ENCODE results near the gene INSC. TPM values are rescaled to one million over a fixed set of nuclear protein-coding genes. Genes with fewer than 3 reads are reported as not detected.

Gene INSC
- total RNA-seq, 2 experiments from 2014 or later: 0.74 to 1.4 TPM

DNA sequence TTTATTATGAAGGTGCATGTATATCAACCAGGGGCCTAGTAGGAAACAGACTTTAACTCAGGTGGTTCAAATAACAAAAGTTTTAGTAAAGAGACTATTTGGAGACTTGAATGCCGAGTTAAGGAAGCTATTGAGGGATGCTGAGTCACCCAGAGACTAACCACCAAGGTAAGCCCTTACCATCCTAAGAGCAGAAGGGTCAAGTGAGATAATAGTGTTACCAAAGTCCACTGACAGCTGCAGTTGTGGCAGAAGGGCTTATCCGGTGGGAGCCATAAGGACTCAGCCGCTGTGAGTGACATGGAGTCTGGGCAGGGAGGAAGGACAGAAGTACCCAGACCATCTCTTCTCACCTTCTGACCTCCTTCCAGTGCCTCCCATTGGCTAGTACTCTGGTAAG is 134.0 kb downstream of the INSC start:
- intact Hi-C loops (cut with micrococcal nuclease): no loop called here
- Mint-ChIP-seq H3K27me3 (peaks cover 4% of the 10 kb centered on the region), H3K9me3 (no peaks in the 10 kb centered on the region), H3K4me3 (no peak overlapping the region), H3K4me1 (ENCODE audit: low read depth) (no peaks in the 10 kb centered on the region), H3K36me3 (ENCODE audit: low read depth) (no peaks in the 10 kb centered on the region), H3K27ac (no peak overlapping the region)
- no peak for ATAC-seq
- no peak for DNase-seq
- POLR2A ChIA-PET: no interaction called here
- CTCF ChIA-PET: no interaction called here
- TF ChIP-seq, protein P1, sequence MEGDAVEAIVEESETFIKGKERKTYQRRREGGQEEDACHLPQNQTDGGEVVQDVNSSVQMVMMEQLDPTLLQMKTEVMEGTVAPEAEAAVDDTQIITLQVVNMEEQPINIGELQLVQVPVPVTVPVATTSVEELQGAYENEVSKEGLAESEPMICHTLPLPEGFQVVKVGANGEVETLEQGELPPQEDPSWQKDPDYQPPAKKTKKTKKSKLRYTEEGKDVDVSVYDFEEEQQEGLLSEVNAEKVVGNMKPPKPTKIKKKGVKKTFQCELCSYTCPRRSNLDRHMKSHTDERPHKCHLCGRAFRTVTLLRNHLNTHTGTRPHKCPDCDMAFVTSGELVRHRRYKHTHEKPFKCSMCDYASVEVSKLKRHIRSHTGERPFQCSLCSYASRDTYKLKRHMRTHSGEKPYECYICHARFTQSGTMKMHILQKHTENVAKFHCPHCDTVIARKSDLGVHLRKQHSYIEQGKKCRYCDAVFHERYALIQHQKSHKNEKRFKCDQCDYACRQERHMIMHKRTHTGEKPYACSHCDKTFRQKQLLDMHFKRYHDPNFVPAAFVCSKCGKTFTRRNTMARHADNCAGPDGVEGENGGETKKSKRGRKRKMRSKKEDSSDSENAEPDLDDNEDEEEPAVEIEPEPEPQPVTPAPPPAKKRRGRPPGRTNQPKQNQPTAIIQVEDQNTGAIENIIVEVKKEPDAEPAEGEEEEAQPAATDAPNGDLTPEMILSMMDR (IDR thresholded peaks at IDR 0.05): no peak

DNA sequence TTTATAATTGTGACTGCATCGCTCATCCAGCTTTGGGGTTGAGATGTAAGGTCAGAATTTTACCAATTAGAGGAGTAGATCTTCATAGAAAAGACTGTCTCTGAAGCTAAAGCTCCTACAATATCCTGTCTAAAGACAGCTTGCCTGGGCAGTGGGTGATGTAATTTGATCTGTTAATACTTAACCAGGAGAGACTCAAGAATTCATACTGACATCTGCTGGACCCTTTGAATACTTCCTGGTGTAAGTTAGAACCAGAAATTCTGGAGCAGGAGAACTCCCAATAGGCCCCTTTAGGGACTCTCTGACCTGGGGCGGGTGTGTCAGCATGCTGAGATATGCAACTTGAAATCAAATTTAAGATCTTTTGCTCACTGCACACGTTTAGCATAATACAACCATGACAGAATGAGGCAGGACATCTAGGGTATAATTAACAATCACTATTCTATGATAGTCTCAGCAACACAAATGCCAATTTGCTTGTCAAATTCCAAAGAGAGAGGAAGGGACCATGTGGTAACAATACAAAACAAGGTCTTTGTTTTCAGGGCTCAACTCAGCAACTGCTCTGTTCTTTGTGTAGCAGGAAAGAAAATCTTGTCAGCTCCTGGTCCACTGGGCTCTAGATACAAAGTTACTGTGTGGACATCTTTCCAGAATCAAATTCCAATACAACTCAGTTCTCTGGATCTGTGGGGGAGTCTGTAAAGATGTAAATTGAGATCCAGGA is 143.9 kb downstream of the INSC start:
- Mint-ChIP-seq H3K27me3 (peaks cover 10% of the 10 kb centered on the region), H3K9me3 (no peaks in the 10 kb centered on the region), H3K4me1 (ENCODE audit: low read depth) (no peaks in the 10 kb centered on the region), H3K36me3 (ENCODE audit: low read depth) (no peaks in the 10 kb centered on the region), H3K27ac (no peak overlapping the region), H3K4me3 (no peak overlapping the region)
- TF ChIP-seq, protein P1 (IDR thresholded peaks at IDR 0.05): no peak
- ChIA-PET POLR2A (no interaction called here), CTCF (interaction anchor here (0.7 kb wide), 1 partner anchor 56 kb away, joined by 3 read pairs; no protein-coding TSS in a partner anchor)
- intact Hi-C loops (cut with micrococcal nuclease): no loop called here
- ATAC-seq (no peak), DNase-seq (no peak)

GRCh38 chr11:15266999-15267398 is 152.3 kb downstream of the INSC start:
- TF ChIP-seq, protein P1 (IDR thresholded peaks at IDR 0.05): no peak
- peaks cover 12% of the 10 kb centered on the region for H3K9me3 Mint-ChIP-seq
- no peak overlapping the region for H3K27ac Mint-ChIP-seq
- ChIA-PET CTCF (no interaction called here), POLR2A (no interaction called here)
- intact Hi-C loops (cut with micrococcal nuclease): no loop called here
- no peak for ATAC-seq
- no peak overlapping the region for H3K4me3 Mint-ChIP-seq
- no peaks in the 10 kb centered on the region for H3K36me3 Mint-ChIP-seq (ENCODE audit: low read depth)
- no peaks in the 10 kb centered on the region for H3K4me1 Mint-ChIP-seq (ENCODE audit: low read depth)
- DNase-seq: no peak
- H3K27me3 Mint-ChIP-seq: no peaks in the 10 kb centered on the region

DNA sequence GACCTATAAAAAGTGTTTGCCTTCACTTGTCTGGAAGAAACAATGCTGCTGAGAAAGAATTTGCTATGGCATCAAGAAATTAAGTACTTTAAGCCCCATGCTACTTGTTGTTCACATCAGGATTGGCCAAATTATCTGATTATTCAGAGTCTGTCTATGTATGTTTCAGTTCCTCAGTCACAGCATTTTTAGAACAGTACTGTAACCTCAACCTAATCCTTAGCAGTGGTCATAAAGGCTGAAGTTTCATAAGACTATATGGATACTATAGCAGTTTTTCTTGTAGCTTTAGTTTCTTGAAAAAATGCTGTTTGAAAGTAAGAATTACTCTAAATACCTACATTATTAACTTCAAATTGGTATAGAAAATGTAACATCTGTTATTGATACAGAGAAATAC is 153.9 kb downstream of the INSC start:
- CTCF ChIA-PET: no interaction called here
- TF ChIP-seq, protein P1 (IDR thresholded peaks at IDR 0.05): no peak
- Mint-ChIP-seq H3K9me3 (peaks cover 12% of the 10 kb centered on the region), H3K27me3 (peaks cover 3% of the 10 kb centered on the region), H3K4me3 (no peak overlapping the region), H3K27ac (no peak overlapping the region), H3K36me3 (ENCODE audit: low read depth) (no peaks in the 10 kb centered on the region), H3K4me1 (ENCODE audit: low read depth) (no peaks in the 10 kb centered on the region)
- intact Hi-C loops (cut with micrococcal nuclease): no loop called here
- POLR2A ChIA-PET: no interaction called here
- DNase-seq (no peak), ATAC-seq (no peak)

DNA sequence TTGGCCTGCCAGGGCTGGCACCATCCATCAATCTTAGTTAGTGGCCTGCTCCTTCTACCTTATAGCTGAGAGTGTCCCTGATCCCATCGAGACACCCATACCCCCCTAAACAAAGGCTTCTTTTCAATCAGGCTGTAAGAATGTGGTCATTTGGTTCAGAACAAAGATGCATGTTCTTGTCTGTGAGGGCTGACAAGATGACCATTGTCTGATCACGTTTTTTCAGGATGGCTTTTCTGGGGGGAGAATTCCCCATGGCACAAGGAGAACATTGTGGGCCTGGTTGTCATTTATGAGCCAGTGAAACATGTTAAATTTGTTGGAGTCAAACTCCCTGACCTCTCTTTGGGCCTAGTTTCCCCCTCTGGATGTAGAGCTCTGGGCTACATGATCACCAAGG is 160.4 kb downstream of the INSC start:
- ChIA-PET POLR2A (no interaction called here), CTCF (no interaction called here)
- H3K9me3 Mint-ChIP-seq: no peaks in the 10 kb centered on the region
- no peak for DNase-seq
- no peak overlapping the region for H3K4me3 Mint-ChIP-seq
- TF ChIP-seq, protein P1 (IDR thresholded peaks at IDR 0.05): no peak
- intact Hi-C loops (cut with micrococcal nuclease): no loop called here
- no peak overlapping the region for H3K27ac Mint-ChIP-seq
- no peaks in the 10 kb centered on the region for H3K4me1 Mint-ChIP-seq (ENCODE audit: low read depth)
- peaks cover 18% of the 10 kb centered on the region for H3K27me3 Mint-ChIP-seq
- ATAC-seq: no peak
- H3K36me3 Mint-ChIP-seq (ENCODE audit: low read depth): no peaks in the 10 kb centered on the region
